HG03139 (cell line): ENCODE measurements around the gene PTCH1.

Experiments used
- ATAC-seq: cut with Tn5 transposase; IDR thresholded peaks from one replicate; pipeline ENCODE4 v1.9.1; 2021; ENCODE audit not compliant: unreplicated experiment

Gene PTCH1

DNA sequence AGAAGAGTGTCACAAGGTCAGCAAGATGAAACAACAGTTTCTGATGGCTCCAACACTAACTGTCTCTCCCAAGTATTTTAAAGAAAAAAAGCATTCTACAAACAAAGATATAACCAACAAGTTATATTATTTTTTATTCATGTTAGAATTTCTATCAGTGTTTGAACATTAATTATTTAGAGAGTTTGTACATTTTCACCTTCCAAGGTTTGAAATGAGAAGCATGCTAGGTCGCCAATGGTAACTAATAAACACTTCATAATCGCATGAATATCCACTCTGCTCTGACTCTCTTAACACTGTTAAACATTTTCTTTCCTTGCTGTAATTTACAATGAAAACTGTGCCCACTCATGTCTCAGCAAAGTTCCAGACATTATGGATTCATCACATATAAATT is 73.5 kb downstream of the PTCH1 start:
- ATAC-seq, result no peak

- ATAC-seq, result no peak
These were observed 75.7 kb downstream of the PTCH1 start for GRCh38 chr9:95441081-95441480.

DNA sequence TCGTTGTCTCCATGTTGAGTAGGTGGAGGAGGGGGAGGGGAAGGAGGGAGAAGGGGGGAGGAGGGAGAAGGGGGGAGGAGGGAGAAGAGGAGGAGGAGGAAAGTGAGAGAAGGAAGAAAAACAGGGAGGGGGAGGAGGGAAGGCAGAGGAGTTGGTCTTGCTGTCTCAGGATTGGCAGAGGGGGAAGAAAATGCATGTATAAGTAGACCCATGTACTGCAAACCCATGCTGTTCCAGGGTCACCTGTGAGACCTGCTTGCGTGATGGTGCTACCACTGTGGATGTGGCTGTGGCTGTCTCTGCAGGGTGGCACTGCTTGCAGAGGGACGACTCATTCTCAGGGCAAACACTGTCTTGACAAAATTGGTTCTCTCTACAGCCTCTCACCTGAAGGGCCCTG is 76.3 kb downstream of the PTCH1 start:
- no peak for ATAC-seq

DNA sequence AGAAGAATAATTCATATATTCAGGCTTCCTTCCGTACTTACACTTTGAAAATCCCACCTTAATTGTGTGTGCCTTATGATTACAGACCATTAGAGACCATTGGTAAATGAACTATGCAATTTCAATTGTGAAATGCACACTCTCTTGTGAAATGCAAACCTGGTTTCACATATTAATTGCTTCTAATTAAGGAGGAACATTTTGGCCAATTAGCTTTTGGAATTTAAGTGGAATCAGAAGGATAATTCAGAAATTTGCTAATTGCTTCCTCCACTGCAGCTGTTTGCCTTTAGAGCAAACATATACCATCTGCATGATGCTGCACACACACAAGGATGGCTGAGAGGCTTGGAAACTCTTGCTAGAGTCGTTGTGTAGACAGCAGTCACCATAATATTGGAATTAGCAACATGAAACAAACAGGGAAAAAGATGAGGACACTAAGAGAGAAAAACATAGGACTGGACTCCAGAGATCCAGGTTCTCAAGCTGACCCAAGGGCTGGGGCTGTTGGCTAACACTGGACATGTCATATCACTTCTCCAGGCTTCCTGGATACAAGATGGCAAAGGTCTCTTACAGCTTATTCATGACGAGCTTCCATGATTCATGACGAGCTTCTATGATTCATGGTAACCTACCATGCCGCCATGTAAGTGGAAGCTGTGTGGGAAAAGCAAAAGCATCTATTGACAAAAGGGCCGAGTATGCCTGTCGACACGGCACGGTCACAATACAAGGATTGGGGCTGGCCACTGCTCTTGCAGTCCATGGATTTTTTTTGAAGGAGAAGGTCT is 78.0 kb downstream of the PTCH1 start:
- no peak for ATAC-seq

- ATAC-seq, result no peak
These were observed 79.2 kb downstream of the PTCH1 start for GRCh38 chr9:95437559-95437958.

- no peak for ATAC-seq
These were observed 80.4 kb downstream of the PTCH1 start for GRCh38 chr9:95436416-95436815.

DNA sequence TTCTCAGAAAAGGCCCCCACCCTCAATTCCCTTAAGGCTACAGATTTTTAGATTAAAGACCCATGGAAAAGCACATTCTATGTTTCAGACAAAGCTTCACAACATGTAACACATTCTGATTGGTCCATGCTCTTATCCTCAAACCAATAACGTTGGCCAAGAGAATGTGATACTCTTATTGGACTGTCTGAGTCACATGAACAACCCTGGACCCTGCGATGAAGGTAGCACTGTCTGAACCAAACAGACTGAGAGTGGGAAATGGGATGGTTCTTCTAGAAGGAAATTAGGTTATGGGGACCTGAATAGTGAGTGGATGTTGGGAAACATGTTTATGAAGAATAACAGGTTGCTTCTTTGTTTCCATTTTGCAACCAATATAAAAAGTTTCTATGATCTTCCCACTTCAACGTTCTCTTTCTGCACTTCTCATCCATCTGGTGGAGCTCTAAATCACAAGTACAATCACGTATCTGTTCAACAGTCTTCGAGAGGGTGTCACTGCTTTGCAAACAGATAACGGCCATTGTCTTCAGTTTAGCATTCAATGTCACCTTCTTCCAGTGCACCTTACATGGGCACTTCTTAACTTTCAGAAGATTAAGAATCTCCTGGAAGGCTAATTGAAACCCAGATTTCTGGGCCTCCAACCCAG is 81.6 kb downstream of the PTCH1 start:
- no peak for ATAC-seq

GRCh38 chr9:95434116-95435073 is 82.4 kb downstream of the PTCH1 start:
- ATAC-seq, result no peak

- ATAC-seq, result no peak
These were observed 83.5 kb downstream of the PTCH1 start for GRCh38 chr9:95433096-95433819.

DNA sequence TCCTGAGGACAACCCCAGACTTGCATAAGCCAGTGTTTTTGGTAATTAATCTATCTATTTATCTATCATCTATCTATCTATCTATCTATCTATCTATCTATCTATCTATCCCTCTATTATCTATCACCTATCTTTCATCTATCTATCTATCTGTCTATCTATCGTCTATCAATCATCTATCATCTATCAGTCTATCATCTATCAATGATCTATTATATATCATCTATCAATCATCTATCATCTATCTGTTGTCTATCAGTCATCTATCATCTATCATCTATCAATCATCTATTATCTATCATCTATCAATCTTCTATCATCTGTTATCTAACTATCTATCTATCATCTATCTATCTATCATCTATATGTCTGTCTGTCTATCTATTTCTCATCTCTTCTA is 85.5 kb downstream of the PTCH1 start:
- ATAC-seq, result no peak

GRCh38 chr9:95429948-95430620 is 86.7 kb downstream of the PTCH1 start:
- no peak for ATAC-seq

DNA sequence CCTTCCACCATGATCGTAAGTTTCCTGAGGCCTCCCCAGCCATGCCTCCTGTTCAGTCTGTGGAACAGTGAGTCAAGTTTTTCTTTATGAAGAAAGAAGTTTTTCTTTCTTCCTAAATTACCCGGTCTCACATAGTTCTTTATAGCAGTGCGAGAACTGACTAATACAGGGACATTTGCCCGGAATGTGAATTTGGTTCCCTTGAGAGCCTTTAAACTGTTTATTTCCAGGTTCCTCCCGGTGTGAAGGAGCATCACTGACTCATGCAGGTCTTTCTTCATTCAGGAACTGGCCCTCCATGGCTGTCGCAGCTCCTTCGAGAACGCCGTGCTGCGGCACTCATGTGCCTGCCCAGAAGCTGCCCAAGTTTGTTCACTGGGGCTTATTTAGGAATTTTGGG is 87.7 kb downstream of the PTCH1 start:
- ATAC-seq, result no peak

- no peak for ATAC-seq
These were observed 90.7 kb downstream of the PTCH1 start for GRCh38 chr9:95425910-95426551.

- ATAC-seq, result no peak
These were observed 94.1 kb downstream of the PTCH1 start for GRCh38 chr9:95422650-95423049.

DNA sequence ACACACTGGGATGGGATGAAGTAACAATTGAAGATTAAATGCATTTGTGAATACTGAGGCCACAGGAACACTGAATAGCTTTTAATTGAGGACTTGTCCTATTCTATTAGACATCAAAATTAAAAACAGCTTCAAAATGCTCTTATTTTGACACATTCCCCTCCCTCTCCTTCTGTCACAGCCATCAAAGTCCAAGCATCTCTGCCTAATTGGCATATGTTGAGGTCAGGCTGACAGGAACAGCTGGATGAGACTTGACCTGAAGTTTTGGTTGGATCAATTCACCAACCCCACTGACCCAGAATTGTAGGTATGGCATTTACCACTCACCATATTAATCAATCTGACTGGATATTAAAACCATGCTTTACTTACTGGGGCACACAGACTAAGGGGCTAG is 96.3 kb downstream of the PTCH1 start:
- no peak for ATAC-seq

GRCh38 chr9:95419444-95419843 is 97.3 kb downstream of the PTCH1 start:
- ATAC-seq, result no peak

DNA sequence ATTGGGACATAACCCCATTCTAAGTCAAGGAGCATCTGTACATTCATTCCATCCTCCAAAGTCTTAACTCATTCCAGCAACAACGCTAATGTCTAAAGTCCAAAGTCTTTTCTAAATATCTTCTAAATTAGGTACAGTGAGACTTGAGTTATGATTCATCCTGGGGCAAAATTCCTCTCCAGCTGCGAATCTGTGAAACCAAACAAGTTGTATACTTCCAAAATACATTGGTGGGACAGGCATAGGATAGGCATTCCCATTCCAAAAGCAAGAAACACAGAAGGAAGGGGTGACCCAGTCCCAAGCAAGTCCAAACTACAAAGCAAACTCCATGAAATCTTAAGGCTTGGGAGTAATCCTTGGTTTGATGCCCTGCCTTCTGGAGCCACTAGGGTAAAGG is 101.6 kb downstream of the PTCH1 start:
- ATAC-seq, result no peak

DNA sequence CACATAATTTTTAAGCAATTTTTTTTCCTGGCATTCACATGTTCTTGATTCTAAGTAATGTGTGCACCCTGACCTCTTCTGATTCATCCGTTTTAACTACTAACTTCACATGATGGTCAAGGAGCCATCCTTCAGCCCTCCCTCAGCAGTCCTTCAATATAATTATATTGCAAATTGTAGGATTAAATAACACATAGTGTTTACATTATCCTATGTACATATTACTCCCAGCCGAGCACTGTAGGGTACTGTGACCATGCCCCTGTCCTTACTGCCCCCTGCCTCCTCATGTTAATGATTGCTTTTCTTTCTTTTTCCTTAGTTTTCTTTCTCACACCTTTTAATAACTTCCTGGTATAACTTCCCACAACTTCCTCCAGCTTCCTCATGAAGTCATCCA is 103.0 kb downstream of the PTCH1 start:
- ATAC-seq, result no peak

DNA sequence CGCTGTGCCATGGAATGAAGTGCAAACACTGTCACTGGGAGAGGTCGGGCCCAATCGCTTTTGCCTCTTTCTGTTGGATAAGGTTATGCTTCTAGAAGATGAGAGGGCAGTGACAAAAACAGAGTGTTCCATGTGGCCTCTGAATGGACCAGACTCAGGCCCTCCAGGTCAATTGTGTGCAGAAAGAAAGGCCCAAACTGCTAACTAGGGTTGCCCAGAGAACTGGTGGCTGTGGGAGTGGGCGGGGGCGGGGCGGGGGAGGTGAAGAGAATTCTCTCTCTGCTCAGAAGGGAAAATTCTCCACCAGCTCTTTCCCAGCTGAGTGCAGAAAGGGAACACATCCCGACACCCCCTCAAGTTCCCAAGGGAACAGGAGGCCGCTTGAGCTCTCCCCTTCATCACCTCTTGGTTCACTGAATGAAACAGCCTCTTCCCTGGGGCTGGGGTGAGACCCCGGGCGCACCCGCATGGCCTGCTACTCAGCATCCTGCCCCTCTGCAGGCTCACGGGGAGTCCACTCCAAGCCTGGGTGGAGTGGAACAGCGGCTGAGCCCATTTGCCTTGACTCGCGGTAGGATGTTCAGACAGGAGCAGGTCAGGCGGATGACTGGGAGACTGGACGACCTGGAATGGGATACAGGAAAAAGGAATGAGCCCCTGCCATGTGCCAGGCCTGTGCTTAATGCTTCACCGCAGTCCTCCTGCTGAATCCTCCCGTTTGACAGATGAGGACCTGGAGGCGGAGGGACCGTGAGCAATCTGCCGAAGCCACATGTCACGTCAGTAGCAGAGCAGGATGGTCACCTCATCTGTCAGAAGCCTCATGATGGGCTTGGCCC is 105.5 kb downstream of the PTCH1 start:
- ATAC-seq, result no peak
